ENCODE data around the gene LAD1. TPM values are rescaled to one million over a fixed set of nuclear protein-coding genes. Genes with fewer than 3 reads are reported as not detected.

Gene LAD1
- total RNA-seq, 1 donor from 2014 or later = 72.5 TPM

DNA sequence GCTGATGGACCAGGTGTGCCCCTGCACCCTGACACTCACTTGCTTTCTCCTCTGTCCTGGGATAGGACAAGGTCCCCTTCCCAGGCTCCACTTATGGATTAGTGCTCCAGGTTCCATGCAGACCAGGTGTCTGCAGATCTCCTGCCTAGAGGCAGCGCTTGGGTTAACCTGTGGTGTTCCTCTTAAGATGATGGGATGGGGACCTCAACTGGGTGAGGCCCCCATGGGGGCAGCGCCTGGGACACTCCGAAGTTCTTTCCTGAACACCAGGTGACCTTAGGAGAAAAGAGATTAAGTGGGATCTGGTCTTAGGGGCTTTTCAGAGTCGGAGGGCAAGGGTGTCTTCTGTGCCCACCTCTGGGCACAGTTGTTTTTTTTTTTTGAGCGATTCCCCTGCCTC is 42.9 kb downstream of the LAD1 start:
- no peak for DNase-seq (ENCODE audit: low read depth)
- TF ChIP-seq, protein P1, sequence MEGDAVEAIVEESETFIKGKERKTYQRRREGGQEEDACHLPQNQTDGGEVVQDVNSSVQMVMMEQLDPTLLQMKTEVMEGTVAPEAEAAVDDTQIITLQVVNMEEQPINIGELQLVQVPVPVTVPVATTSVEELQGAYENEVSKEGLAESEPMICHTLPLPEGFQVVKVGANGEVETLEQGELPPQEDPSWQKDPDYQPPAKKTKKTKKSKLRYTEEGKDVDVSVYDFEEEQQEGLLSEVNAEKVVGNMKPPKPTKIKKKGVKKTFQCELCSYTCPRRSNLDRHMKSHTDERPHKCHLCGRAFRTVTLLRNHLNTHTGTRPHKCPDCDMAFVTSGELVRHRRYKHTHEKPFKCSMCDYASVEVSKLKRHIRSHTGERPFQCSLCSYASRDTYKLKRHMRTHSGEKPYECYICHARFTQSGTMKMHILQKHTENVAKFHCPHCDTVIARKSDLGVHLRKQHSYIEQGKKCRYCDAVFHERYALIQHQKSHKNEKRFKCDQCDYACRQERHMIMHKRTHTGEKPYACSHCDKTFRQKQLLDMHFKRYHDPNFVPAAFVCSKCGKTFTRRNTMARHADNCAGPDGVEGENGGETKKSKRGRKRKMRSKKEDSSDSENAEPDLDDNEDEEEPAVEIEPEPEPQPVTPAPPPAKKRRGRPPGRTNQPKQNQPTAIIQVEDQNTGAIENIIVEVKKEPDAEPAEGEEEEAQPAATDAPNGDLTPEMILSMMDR (conservative IDR thresholded peaks at IDR 0.05; ENCODE audit: low read depth, low read length) = no peak

GRCh38 chr1:201355471-201355870 is 43.7 kb downstream of the LAD1 start:
- no peak overlapping the region for H3K4me3 ChIP-seq (ENCODE audit: low read depth, low read length)
- DNase-seq (ENCODE audit: low read depth) = no peak
- TF ChIP-seq, protein P1 (conservative IDR thresholded peaks at IDR 0.05; ENCODE audit: low read depth, low read length) = no peak

More for the DNA sequence above, 42.9 kb downstream of the LAD1 start:
- no peak overlapping the region for H3K4me3 ChIP-seq (ENCODE audit: low read depth, low read length)

- no peak overlapping the region for H3K4me3 ChIP-seq (ENCODE audit: low read depth, low read length)
- TF ChIP-seq, protein P1 (conservative IDR thresholded peaks at IDR 0.05; ENCODE audit: low read depth, low read length) = no peak
These were observed 44.2 kb downstream of the LAD1 start for GRCh38 chr1:201354901-201355295.

GRCh38 chr1:201354151-201354900 is 44.8 kb downstream of the LAD1 start:
- DNase-seq (ENCODE audit: low read depth) = no peak
- no peak overlapping the region for H3K4me3 ChIP-seq (ENCODE audit: low read depth, low read length)
- TF ChIP-seq, protein P1 (conservative IDR thresholded peaks at IDR 0.05; ENCODE audit: low read depth, low read length) = no peak

More at GRCh38 chr1:201354901-201355295, 44.2 kb downstream of the LAD1 start:
- DNase-seq (ENCODE audit: low read depth) = no peak

DNA sequence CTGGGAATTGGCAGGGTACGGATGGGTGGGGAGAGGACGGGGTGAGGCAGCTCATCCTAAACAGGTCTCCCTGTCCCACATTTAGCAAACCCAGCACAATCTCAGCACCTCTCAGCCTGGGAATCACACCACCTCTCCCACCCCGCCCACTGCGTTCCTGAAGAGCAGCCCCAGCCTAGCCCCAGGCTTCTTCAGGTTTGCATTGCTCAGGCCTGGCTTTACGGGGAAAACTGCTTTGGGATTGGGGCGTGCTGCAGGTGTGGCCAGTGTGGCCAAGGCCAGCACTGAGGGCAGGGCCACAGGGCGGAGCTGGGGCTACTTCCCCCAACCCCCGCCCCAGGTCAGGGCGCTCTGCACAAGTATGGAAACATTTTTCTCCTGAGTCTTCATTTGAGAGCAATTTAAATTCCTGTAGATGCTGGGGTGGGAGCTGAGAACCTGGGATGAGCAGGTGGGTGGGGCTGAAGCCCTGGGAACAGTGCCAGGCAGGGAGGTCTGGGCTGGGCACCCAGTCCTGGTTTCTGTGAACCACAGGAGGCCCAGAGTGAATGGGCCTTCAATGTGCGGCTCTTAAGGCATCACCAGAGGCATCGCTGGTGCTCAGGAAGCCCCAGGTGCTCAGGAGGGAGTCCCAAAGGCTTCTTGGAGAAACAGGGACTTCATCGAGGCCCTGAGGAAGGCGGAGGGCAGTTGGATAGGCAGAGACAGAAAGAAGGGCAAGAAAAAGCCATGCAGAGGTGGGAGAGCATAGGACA is 45.8 kb downstream of the LAD1 start:
- TF ChIP-seq, protein P1 (conservative IDR thresholded peaks at IDR 0.05; ENCODE audit: low read depth, low read length) = no peak
- DNase-seq (ENCODE audit: low read depth) = no peak
- H3K4me3 ChIP-seq (ENCODE audit: low read depth, low read length) = no peak overlapping the region

- TF ChIP-seq, protein P1 (conservative IDR thresholded peaks at IDR 0.05; ENCODE audit: low read depth, low read length) = no peak
- DNase-seq (ENCODE audit: low read depth) = no peak
- no peak overlapping the region for H3K4me3 ChIP-seq (ENCODE audit: low read depth, low read length)
These were observed 47.5 kb downstream of the LAD1 start for GRCh38 chr1:201351617-201352016.

Measured in epithelial cell of proximal tubule (primary cell).